T-helper 2 cell treated with Interferon-gamma antibody and Interleukin-4, amounts not matched to agents 5 μg/mL and 100 μg/mL, for 36 hours (primary cell): ENCODE measurements around the gene GLS.

Source experiments
- DNase-seq: peaks from one replicate; pipeline ENCODE4 v3.0.0; 2021; ENCODE audit warnings: low spot score
- H3K27ac Mint-ChIP-seq: one replicate; pipeline ENCODE4 v1.8.0; 2021; ENCODE audit warnings: mild to moderate bottlenecking, mixed read lengths
- H3K27me3 Mint-ChIP-seq: one replicate; pipeline ENCODE4 v1.8.0; 2021; ENCODE audit warnings: low read depth, mixed read lengths
- H3K36me3 Mint-ChIP-seq: one replicate; pipeline ENCODE4 v1.8.0; 2021; ENCODE audit warnings: low read depth, mixed read lengths
- H3K4me1 Mint-ChIP-seq: one replicate; pipeline ENCODE4 v1.8.0; 2021; ENCODE audit warnings: low read depth, mixed read lengths
- H3K4me3 Mint-ChIP-seq: one replicate; pipeline ENCODE4 v1.8.0; 2022; ENCODE audit warnings: mild to moderate bottlenecking, moderate library complexity, mixed read lengths
- H3K9me3 Mint-ChIP-seq: one replicate; pipeline ENCODE4 v1.8.0; 2021; ENCODE audit warnings: mixed read lengths

The GLS gene

GRCh38 chr2:190880378-190881083, at the start of gene GLS:
GLS (plus strand) TSS chr2:190880821; CDS start chr2:190881085, 264 bp downstream.
- H3K9me3 Mint-ChIP-seq, result no peaks in the 10 kb centered on the region
- H3K4me1 Mint-ChIP-seq, result peaks cover 30% of the 10 kb centered on the region
- H3K36me3 Mint-ChIP-seq, result peaks cover 30% of the 10 kb centered on the region
- H3K27me3 Mint-ChIP-seq, result no peaks in the 10 kb centered on the region
- DNase-seq, result peak; percentile 94
- peak within 1 kb of the TSS; percentile 98 for H3K27ac Mint-ChIP-seq
- H3K4me3 Mint-ChIP-seq, result peak within 1 kb of the TSS; percentile 92

DNA sequence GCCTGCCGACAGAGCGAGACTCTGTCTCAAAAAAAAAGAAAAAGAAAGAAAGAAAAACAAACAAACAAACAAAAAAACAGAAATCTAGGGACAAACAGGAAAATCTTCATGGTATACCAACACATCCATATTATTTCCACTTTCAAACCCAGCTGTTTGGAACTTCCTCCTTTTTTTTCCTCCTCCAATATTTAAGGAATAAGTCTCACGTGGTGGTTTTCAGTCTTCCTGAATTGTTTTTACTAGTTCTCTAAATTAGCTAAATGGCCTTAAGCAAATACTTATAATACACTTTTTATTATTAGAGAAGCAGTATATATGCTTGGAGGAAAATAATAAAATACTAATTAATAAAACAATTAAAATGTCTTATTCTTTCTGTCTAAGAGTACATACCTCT, 48.7 kb upstream of the GLS start:
- Mint-ChIP-seq H3K4me1 (no peaks in the 10 kb centered on the region), H3K36me3 (no peaks in the 10 kb centered on the region)

GRCh38 chr2:190834890-190835208, 45.8 kb upstream of the GLS start:
- Mint-ChIP-seq H3K9me3 (no peaks in the 10 kb centered on the region), H3K4me1 (peaks cover 8% of the 10 kb centered on the region), H3K4me3 (no peak overlapping the region), H3K27ac (no peak overlapping the region), H3K27me3 (peaks cover 6% of the 10 kb centered on the region), H3K36me3 (no peaks in the 10 kb centered on the region)
- DNase-seq, result no peak

More for the DNA sequence above, 48.7 kb upstream of the GLS start:
- no peaks in the 10 kb centered on the region for H3K9me3 Mint-ChIP-seq
- peaks cover 10% of the 10 kb centered on the region for H3K27me3 Mint-ChIP-seq
- no peak overlapping the region for H3K27ac Mint-ChIP-seq
- DNase-seq, result no peak
- H3K4me3 Mint-ChIP-seq, result no peak overlapping the region

DNA sequence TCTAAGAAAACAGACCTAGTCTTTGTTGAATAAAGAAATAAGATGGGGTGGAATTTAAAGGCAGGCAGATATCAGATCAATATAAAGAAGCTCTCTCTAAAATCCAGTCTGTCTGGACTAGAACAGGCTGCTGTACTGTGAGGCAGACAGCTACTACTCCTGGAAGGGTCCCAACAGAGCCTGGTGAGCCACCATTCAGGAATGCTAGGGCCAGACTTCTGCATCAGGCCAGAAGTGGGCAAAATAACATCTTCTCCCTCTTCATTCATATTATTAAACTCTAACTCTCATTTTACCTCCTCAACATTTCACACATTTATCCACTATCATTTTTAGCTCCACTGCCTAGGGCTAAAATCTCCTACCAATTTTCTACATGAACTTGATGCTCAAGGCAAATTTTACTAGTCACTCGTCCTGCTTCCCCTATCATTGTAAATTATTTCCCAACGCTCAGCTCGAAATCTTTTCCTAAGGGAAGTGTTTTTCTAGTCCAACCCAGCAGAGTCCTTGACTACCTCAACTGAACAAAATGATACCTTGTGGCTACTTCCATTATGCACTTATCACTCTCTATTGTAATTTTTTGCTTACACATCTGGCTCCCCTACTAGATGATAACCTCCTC, 45.2 kb upstream of the GLS start:
- Mint-ChIP-seq H3K9me3 (no peaks in the 10 kb centered on the region), H3K36me3 (no peaks in the 10 kb centered on the region), H3K4me1 (peaks cover 8% of the 10 kb centered on the region), H3K27me3 (peaks cover 6% of the 10 kb centered on the region), H3K27ac (no peak overlapping the region), H3K4me3 (no peak overlapping the region)
- DNase-seq, result no peak

GRCh38 chr2:190836767-190837166, 43.9 kb upstream of the GLS start:
- Mint-ChIP-seq H3K27ac (no peak overlapping the region), H3K36me3 (no peaks in the 10 kb centered on the region), H3K4me3 (no peak overlapping the region), H3K9me3 (no peaks in the 10 kb centered on the region), H3K4me1 (peaks cover 8% of the 10 kb centered on the region), H3K27me3 (peaks cover 6% of the 10 kb centered on the region)
- no peak for DNase-seq

GRCh38 chr2:190837420-190837819, 43.2 kb upstream of the GLS start:
- Mint-ChIP-seq H3K27me3 (peaks cover 6% of the 10 kb centered on the region), H3K9me3 (no peaks in the 10 kb centered on the region), H3K36me3 (no peaks in the 10 kb centered on the region), H3K27ac (no peak overlapping the region), H3K4me3 (no peak overlapping the region), H3K4me1 (peaks cover 8% of the 10 kb centered on the region)
- DNase-seq, result no peak

DNA sequence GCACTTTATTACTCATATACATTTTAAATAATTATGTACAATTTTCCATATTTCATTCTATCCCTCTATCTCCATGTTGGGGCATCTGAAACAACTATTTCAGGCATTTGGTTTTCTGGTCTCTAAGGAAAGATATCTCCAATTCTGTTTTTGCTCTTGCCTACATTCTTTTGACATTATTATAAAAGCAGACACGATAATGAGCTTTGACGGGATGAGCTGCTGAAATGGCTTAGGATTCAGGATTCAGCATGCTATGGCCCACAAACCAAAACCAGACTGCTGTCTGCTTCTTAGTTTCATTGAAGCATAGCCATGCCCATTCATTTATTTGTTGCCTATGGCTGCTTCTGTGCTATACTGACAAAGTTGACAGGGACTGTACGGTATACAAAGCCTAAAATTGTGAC, 42.7 kb upstream of the GLS start:
- H3K4me1 Mint-ChIP-seq, result peaks cover 8% of the 10 kb centered on the region
- no peak overlapping the region for H3K4me3 Mint-ChIP-seq
- H3K27ac Mint-ChIP-seq, result no peak overlapping the region
- peaks cover 6% of the 10 kb centered on the region for H3K27me3 Mint-ChIP-seq
- no peaks in the 10 kb centered on the region for H3K9me3 Mint-ChIP-seq
- H3K36me3 Mint-ChIP-seq, result no peaks in the 10 kb centered on the region
- no peak for DNase-seq

GRCh38 chr2:190838492-190838910, 42.1 kb upstream of the GLS start:
- peak; percentile 45 for DNase-seq
- H3K27me3 Mint-ChIP-seq, result peaks cover 6% of the 10 kb centered on the region
- peaks cover 8% of the 10 kb centered on the region for H3K4me1 Mint-ChIP-seq
- H3K9me3 Mint-ChIP-seq, result no peaks in the 10 kb centered on the region
- H3K36me3 Mint-ChIP-seq, result no peaks in the 10 kb centered on the region
- H3K27ac Mint-ChIP-seq, result no peak overlapping the region
- no peak overlapping the region for H3K4me3 Mint-ChIP-seq

DNA sequence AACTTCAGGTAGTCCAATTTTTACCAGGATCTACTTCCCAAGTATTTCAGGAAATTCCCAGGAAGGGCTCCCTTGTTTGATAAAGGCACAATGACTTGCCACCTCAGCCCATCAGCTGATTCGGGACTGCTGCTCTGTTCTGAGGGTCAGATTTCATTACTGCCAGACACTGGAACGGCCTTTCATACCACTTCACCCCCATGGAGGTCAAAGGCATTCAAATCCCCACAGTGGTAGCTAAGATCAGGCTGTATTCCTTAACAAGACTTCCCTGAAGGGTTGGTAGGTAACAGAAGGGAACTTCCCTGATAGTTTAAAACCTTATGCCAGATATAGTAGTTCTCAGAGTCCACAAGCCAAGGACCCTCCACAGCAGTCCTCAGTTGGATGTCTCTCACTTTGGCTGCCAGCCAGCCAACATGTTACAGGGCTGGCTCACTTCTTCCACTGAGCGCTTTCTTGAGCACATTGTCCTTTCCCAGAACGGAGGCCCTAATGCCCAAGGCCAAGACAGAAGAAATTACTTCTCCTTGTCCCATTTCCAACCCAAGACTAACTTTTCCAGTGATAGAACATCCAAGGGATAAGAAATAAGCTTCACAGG, 40.0 kb upstream of the GLS start:
- no peaks in the 10 kb centered on the region for H3K27me3 Mint-ChIP-seq
- peaks cover 16% of the 10 kb centered on the region for H3K4me1 Mint-ChIP-seq
- H3K9me3 Mint-ChIP-seq, result no peaks in the 10 kb centered on the region
- DNase-seq, result no peak
- no peak overlapping the region for H3K4me3 Mint-ChIP-seq
- H3K36me3 Mint-ChIP-seq, result no peaks in the 10 kb centered on the region
- H3K27ac Mint-ChIP-seq, result no peak overlapping the region

DNA sequence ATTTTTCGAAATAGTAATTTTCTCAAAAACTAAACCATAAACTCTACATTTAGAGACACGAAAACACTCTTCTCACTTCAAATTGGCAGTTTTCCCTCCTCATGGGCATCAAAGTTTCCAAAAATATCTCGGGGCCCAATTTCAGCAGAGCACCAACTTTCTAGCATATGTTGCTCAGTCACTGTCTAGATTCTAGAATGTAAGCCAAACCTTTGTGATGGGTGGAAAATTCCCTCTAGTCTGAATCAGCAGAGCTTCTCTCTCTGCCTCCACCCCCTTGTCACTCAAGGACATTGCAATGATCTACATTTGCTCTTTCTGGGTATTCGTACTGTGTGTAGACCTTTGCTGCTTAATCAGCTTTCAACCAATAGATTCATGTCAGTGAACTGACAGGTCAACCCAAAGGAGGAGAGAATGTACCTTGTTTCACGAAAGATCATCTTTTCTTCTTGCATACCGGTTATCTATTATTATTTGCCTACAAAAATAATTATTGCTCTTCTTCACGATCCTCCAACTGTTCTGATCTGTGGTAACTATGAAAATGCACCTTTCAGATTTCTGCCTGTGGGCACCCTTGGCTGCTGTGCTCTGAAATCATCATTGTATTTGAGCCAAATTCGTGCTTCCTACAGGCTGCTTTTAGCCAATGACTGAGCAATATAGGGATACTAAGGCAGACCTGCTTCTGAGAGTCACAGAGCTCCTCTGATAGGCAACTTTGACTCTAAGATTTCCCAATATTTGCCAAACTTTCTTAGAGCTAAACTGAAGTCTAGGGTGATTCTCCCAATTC, 38.7 kb upstream of the GLS start:
- H3K9me3 Mint-ChIP-seq, result no peaks in the 10 kb centered on the region
- DNase-seq, result peak; percentile 23
- no peaks in the 10 kb centered on the region for H3K27me3 Mint-ChIP-seq
- H3K36me3 Mint-ChIP-seq, result no peaks in the 10 kb centered on the region
- H3K4me3 Mint-ChIP-seq, result no peak overlapping the region
- H3K27ac Mint-ChIP-seq, result no peak overlapping the region
- H3K4me1 Mint-ChIP-seq, result peaks cover 16% of the 10 kb centered on the region

- no peak overlapping the region for H3K27ac Mint-ChIP-seq
- H3K36me3 Mint-ChIP-seq, result no peaks in the 10 kb centered on the region
- no peaks in the 10 kb centered on the region for H3K9me3 Mint-ChIP-seq
- no peaks in the 10 kb centered on the region for H3K27me3 Mint-ChIP-seq
- H3K4me3 Mint-ChIP-seq, result no peak overlapping the region
- no peak for DNase-seq
- peaks cover 15% of the 10 kb centered on the region for H3K4me1 Mint-ChIP-seq
Measured at GRCh38 chr2:190842606-190843104, 38.0 kb upstream of the GLS start.

DNA sequence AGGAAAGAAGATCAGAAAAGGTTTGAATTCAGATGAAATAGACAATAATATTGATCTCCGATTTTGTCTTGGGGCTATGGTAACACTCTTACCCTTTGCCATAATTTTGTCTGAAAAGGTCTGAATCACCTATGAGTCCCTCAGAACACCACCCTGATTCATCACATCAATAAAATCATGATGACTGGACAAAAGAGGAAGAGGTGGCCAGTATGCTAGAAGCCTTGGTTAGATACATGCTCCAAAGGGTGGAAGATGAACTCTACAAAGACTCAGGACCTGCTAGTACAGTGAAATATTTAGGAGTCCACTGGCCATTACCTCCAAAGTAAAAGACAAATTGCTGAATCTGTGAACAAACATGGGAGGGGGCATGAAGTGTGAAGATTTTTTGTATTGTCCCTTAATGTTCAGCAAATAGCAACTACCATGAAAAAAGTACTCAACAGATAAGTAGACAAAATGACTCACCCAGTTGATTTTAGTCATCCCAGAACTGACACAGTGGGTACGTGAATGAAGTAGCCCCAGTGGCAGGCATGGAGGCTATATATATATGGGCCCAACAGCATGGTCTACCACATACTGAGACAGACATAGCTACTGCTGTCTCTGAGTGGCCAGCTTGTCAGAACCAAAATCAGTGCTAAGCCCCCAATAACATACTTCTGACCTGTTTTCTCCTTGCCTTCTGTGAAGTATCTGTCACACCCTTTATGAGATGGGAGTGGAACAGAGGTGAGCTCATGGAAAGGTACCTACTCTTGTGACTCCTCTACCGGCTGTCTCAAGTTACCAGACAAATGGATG, 36.5 kb upstream of the GLS start:
- Mint-ChIP-seq H3K36me3 (no peaks in the 10 kb centered on the region), H3K27me3 (no peaks in the 10 kb centered on the region), H3K4me1 (peaks cover 8% of the 10 kb centered on the region), H3K4me3 (no peak overlapping the region), H3K9me3 (no peaks in the 10 kb centered on the region), H3K27ac (peak overlapping the region; percentile 38)
- peak; percentile 75 for DNase-seq

- no peaks in the 10 kb centered on the region for H3K9me3 Mint-ChIP-seq
- no peak overlapping the region for H3K27ac Mint-ChIP-seq
- no peak for DNase-seq
- H3K4me1 Mint-ChIP-seq, result peaks cover 10% of the 10 kb centered on the region
- no peaks in the 10 kb centered on the region for H3K36me3 Mint-ChIP-seq
- H3K4me3 Mint-ChIP-seq, result no peak overlapping the region
- no peaks in the 10 kb centered on the region for H3K27me3 Mint-ChIP-seq
Measured at GRCh38 chr2:190844700-190845401, 35.8 kb upstream of the GLS start.
